Effector memory CD8-positive, alpha-beta T cell (primary cell): ENCODE results near the gene BHLHE23.

Experiments used
- ATAC-seq: fragments of 150-1000 bp; cut with Tn5 transposase; replicated peaks from 2 replicates; pipeline ENCODE4 v1.10.0; 2021; ENCODE audit warnings: mild to moderate bottlenecking, moderate library complexity
- DNase-seq, 3 experiments: peaks; one replicate each; pipeline ENCODE4 v3.0.0; 2021
- H3K27ac Mint-ChIP-seq, 2 donors: one replicate each; pipeline ENCODE4 v1.8.0; 2022; ENCODE audit warnings: mild to moderate bottlenecking in 2 of 2, mixed read lengths in 2 of 2, moderate library complexity in 2 of 2
- H3K27me3 Mint-ChIP-seq, 2 donors: one replicate each; pipeline ENCODE4 v1.8.0; 2022; ENCODE audit warnings: mixed read lengths in 2 of 2
- H3K36me3 Mint-ChIP-seq: one replicate; pipeline ENCODE4 v1.8.0; 2022; ENCODE audit warnings: mild to moderate bottlenecking, moderate library complexity, mixed read lengths; ENCODE audit not compliant: insufficient read depth
- H3K4me1 Mint-ChIP-seq, 2 donors: one replicate each; pipeline ENCODE4 v1.8.0; 2022; ENCODE audit warnings: low read depth in 2 of 2, mixed read lengths in 2 of 2
- H3K4me3 Mint-ChIP-seq, 2 donors: one replicate each; pipeline ENCODE4 v1.8.0; 2022; ENCODE audit warnings: mild to moderate bottlenecking in 2 of 2, mixed read lengths in 2 of 2, moderate library complexity in 2 of 2
- H3K9me3 Mint-ChIP-seq, 2 donors: one replicate each; pipeline ENCODE4 v1.8.0; 2022; ENCODE audit warnings: mixed read lengths in 2 of 2

BHLHE23 gene

DNA sequence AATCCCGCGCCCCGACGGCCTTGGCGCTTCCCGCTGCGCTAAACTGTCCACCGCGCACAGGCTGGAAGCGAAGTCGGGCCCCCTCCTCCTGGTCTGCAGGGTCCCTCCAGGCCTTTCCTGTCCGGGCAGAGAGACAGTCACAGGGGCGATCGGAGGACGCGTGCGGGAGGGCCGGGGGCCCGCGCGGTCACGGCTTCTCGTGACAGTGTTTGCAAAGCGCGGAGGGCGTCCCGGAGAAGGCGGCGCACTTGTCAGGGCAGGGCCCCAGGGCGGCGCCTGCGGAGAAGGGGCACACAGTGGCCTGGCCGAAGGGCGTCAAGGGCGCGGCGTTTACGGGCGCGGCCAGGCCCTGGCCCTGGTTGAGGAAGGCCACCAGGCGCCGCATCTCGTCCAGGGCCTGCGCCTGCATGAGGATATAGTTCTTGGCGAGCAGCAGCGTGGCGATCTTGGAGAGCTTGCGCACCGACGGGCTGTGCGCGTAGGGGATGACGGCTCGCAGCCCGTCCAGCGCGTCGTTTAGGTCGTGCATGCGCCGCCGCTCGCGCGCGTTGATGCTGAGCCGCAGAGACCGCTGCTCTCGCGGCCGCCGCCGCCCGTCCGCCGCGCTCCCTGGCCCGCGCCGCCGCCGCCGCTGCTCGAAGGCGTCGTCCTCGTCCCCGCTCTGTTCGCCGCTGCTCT, 763 bp downstream of the BHLHE23 start:
- Mint-ChIP-seq H3K9me3 (no peaks in the 10 kb centered on the region), H3K4me1 (peaks cover 22 to 25% of the 10 kb centered on the region in 2 donors), H3K27me3 (peaks cover 51 to 79% of the 10 kb centered on the region in 2 donors), H3K4me3 (peak overlapping the region; percentile 33), H3K27ac (peak overlapping the region in 1 of 2 donors; percentile 46), H3K36me3 (peaks cover 24% of the 10 kb centered on the region)
- no peak for ATAC-seq
- DNase-seq, result no peak

DNA sequence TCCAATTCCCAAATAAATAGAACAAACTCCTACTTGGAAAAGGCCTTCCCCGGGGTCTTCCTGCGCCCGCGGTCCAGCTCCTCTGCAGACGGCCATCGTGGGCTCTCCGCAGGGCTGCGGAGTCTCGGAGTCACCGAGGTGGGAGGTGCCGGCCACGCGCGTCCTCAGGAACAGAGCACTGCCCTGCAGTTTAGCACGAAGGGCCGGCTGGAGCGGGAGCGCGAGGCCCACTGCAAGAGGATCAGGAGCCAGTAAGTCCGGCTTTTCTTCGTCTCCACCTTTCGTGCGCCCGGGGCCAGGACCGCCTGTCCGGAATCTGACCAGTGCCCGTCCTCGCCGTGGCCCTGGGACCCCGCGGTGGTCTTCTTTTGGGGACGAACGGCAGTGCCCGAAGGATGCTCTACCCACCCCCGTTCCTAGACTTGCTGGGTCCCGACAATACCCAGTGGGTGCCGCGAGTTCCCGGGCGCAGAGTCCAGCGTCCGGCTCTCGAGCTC, 1.4 kb downstream of the BHLHE23 start:
- Mint-ChIP-seq H3K27me3 (peaks cover 57 to 79% of the 10 kb centered on the region in 2 donors), H3K27ac (peak overlapping the region in 1 of 2 donors; percentile 46), H3K36me3 (peaks cover 18% of the 10 kb centered on the region), H3K9me3 (no peaks in the 10 kb centered on the region), H3K4me3 (peak overlapping the region; percentile 33), H3K4me1 (peaks cover 21 to 24% of the 10 kb centered on the region in 2 donors)
- DNase-seq (no peak), ATAC-seq (no peak)

DNA sequence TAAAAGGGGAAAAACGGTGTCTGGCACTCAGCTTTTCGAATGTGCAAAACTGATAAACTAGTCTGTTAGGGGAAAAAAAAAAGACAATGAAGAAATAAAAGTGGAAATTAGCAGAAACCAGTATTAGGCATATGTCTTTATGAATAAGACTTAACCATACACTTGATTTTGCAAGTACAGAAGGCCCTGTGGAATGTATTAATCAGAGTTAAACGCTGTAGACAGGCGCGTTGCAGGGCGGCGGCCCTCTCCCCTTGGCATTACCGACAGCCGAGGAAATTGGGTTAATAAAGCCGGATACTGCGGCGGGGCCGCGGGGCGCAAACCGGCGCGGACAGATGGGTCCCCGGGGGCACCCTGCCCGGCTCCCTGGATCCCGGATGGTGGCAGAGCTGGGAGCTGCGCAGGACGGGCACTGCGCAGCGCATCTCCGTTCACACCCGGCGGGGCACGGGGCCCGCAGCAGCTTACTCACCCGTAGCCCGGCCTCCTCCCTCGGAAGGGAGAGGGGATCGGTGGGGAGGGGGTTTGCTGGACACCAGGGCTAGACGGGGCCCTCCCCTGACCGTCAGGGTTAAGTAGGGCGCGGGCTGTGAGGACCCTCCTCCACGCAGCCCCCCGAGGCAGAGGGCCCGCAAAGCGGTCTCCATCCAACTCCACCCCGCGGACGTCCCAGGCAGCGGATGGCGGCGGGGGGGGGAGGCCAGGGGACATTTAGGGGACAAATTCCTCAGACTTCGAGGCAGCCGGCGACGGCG, 2.0 kb downstream of the BHLHE23 start:
- H3K27ac Mint-ChIP-seq, result no peak overlapping the region
- DNase-seq, result no peak
- H3K27me3 Mint-ChIP-seq, result peaks cover 63 to 80% of the 10 kb centered on the region in 2 donors
- H3K36me3 Mint-ChIP-seq, result peaks cover 12% of the 10 kb centered on the region
- H3K9me3 Mint-ChIP-seq, result no peaks in the 10 kb centered on the region
- H3K4me1 Mint-ChIP-seq, result peaks cover 15 to 18% of the 10 kb centered on the region in 2 donors
- no peak for ATAC-seq
- no peak overlapping the region for H3K4me3 Mint-ChIP-seq

DNA sequence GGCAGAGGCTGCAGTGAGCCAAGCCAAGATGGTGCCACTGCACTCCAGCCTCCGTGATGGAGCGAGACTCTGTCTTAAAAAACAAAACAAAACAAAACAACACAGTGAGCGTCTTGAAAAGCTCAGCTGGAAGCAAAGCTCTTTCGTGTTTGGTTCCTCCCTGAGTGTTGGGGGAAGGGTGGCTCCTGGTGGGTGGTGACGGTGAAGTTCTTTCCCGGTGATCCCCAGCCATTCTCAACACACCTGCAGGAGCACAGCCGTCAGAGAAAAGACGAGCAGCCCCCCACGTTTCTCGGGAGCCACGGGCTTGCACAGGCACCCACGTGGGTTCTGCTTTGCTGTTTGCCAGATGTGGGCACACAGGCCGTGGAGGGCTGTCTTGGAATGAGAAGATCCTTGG, 3.2 kb downstream of the BHLHE23 start:
- Mint-ChIP-seq H3K27me3 (peaks cover 67 to 84% of the 10 kb centered on the region in 2 donors), H3K4me1 (peaks cover 10 to 11% of the 10 kb centered on the region in 2 donors), H3K36me3 (peaks cover 7% of the 10 kb centered on the region), H3K27ac (no peak overlapping the region), H3K4me3 (no peak overlapping the region), H3K9me3 (no peaks in the 10 kb centered on the region)
- DNase-seq (no peak), ATAC-seq (no peak)

DNA sequence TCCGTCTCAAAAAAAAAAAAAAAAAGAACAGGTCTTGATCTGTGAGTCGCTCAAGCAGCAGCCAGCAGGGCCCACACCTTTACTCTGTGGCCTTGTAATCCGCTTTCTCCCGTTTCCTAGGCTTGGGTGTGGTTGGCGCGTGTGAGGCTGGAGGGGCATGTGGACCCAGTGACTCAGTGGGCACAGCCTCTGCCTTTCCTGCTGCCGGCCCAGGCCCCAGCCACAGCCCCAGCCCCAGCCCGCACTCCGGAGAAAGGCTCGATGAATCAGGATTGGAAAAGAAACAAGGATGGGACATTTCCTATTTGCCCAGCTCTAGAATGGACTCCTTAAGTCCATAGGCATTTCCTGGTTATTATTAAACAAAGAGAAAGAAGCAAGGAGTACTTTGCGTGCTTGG, 4.3 kb downstream of the BHLHE23 start:
- no peak for ATAC-seq
- H3K27ac Mint-ChIP-seq, result no peak overlapping the region
- no peak overlapping the region for H3K4me3 Mint-ChIP-seq
- no peaks in the 10 kb centered on the region for H3K9me3 Mint-ChIP-seq
- no peak for DNase-seq
- peaks cover 67 to 84% of the 10 kb centered on the region in 2 donors for H3K27me3 Mint-ChIP-seq
- H3K4me1 Mint-ChIP-seq, result peaks cover 1 to 6% of the 10 kb centered on the region in 2 donors
- peaks cover 7% of the 10 kb centered on the region for H3K36me3 Mint-ChIP-seq

DNA sequence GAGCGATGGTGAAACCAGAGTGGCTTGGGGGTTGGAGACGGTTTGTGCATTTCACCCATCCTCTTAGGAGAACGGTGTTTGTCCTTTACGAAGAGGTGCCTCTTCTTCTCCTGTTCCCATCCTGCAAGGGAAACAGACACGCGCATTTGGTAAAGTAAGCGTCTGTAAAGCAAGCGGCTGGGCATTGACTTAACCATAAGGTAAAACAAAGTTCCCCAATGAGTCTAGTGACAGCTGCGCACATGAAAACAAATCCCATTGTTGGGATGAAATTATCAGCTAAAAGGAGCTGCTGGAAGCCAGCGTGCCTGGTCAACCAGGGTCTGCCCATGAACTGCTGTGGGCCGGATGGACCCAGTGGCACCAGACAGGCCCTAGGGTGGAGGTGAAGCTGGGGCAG, 5.8 kb downstream of the BHLHE23 start:
- DNase-seq, result no peak
- no peak for ATAC-seq
- Mint-ChIP-seq H3K4me3 (no peak overlapping the region), H3K4me1 (peaks cover 0 to 5% of the 10 kb centered on the region in 2 donors), H3K36me3 (peaks cover 11% of the 10 kb centered on the region), H3K9me3 (no peaks in the 10 kb centered on the region), H3K27ac (no peak overlapping the region), H3K27me3 (peaks cover 70 to 92% of the 10 kb centered on the region in 2 donors)

DNA sequence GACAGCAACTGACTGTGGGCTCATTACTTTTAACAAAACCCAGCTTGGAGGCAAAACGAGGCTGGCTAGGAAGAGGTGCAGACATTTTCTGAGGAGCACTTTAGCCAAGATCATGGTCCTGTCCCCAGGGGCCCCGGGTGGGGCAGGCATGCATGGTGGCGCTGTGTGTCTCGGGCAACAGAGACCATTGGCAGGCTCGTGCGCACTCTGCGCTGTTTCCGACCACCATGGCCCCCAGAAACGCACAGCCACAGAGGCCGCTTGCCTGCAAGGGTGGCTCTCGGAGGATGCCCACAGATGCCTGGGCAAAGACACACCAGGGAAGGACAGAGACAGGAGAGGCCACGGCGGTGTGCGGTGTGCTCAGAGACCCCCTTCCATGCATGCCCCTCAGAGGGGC, 6.7 kb downstream of the BHLHE23 start:
- DNase-seq, result no peak
- Mint-ChIP-seq H3K27ac (no peak overlapping the region), H3K4me1 (peaks cover 0 to 3% of the 10 kb centered on the region in 2 donors), H3K4me3 (no peak overlapping the region), H3K36me3 (peaks cover 4% of the 10 kb centered on the region), H3K27me3 (peaks cover 71 to 94% of the 10 kb centered on the region in 2 donors), H3K9me3 (no peaks in the 10 kb centered on the region)
- no peak for ATAC-seq

DNA sequence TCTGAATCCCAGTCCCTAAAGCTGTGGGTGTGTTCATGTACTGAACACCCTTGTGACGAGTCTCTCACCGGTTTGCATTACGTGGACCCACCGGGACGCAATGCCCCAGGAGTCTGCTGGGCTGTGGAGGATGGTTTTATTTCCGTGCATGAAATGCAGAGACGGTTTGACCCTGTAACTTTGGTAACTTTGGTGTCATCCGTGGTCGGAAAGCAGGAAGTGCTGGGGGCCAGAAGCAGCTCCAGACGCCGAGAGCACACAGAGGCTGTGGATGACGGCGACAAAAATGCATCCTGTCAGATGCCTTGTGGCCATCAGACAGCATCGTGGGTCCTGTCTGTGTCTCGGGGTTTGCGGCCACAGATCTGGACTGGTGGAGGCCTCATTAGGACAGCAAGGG, 7.2 kb downstream of the BHLHE23 start:
- Mint-ChIP-seq H3K27ac (no peak overlapping the region), H3K4me3 (no peak overlapping the region), H3K27me3 (peaks cover 74 to 96% of the 10 kb centered on the region in 2 donors), H3K4me1 (peaks cover 0 to 3% of the 10 kb centered on the region in 2 donors), H3K9me3 (no peaks in the 10 kb centered on the region), H3K36me3 (peaks cover 4% of the 10 kb centered on the region)
- ATAC-seq (peak; percentile 33), DNase-seq (no peak)

DNA sequence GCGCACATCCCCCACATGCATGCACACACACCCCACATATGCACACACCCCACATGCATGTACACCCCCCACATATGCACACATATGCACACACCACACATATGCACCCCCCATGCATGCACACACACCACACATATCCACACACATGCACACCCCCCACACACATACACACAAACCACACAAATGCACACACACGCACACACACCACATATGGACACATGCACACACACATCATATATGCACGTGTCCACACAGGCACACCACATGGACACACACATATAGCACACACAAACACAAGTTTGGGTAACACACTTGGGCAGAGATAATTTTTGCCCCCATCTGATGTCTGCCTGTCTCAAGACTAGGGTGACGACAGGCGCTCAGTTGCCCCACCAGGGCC, 8.3 kb downstream of the BHLHE23 start:
- Mint-ChIP-seq H3K4me3 (no peak overlapping the region), H3K27me3 (peaks cover 69 to 91% of the 10 kb centered on the region in 2 donors), H3K36me3 (peaks cover 4% of the 10 kb centered on the region), H3K9me3 (no peaks in the 10 kb centered on the region), H3K4me1 (peaks cover 0 to 3% of the 10 kb centered on the region in 2 donors), H3K27ac (no peak overlapping the region)
- DNase-seq (no peak), ATAC-seq (no peak)

DNA sequence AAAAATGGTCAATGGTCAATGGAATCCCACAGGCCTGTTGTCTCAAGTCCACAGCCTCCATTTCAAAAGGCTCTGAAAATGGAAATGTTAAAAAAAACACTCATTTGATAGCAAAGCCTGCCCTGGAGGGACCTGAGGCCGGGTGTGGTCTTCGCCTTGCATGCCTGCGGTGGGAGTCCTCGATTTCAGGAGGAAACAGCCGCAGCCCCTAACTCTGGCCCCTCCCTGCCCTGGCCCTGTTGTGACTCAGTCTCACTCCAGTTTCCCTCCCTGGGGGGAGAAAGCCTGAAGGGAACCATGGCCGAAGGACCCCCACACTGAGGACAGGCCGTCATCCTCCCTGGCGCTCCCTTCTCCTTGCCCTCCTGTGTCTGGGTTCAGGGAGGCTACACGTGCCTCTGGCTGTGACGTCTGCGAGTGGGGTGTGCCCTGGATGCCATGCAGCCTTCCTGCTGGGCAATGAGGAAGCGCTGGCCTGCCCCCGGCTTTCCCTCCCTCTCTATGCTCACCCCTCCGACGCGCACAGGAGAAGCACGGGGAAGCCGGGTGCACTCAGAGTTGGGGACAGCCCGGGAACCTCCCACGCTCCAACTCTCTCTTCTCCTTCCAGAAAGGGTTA, 9.2 kb downstream of the BHLHE23 start:
- ATAC-seq, result no peak
- Mint-ChIP-seq H3K36me3 (peaks cover 4% of the 10 kb centered on the region), H3K27ac (no peak overlapping the region), H3K4me3 (no peak overlapping the region), H3K27me3 (peaks cover 66 to 87% of the 10 kb centered on the region in 2 donors), H3K9me3 (no peaks in the 10 kb centered on the region), H3K4me1 (peaks cover 0 to 3% of the 10 kb centered on the region in 2 donors)
- DNase-seq, result no peak

DNA sequence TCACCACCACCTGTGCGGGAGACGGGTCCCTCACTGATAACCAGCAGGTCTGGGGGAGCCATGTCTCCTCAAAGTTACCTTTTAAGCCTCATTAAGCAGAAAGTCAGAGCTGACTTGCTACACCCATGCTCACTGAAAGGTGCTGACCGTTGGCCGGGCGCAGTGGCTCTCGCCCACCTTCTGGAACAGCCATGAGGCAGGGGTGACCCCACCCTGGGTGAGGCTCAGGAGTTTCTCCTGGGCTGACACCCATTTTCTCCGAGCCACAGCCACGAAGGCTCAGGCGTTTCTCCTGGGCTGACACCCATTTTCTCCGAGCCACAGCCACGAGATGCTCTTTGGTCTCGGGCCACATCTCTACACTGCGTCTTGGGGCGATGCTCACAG, 10.2 kb downstream of the BHLHE23 start:
- H3K36me3 Mint-ChIP-seq, result peaks cover 4% of the 10 kb centered on the region
- H3K27ac Mint-ChIP-seq, result no peak overlapping the region
- H3K9me3 Mint-ChIP-seq, result no peaks in the 10 kb centered on the region
- peaks cover 0 to 3% of the 10 kb centered on the region in 2 donors for H3K4me1 Mint-ChIP-seq
- ATAC-seq, result no peak
- DNase-seq, result no peak
- H3K27me3 Mint-ChIP-seq, result peaks cover 66 to 87% of the 10 kb centered on the region in 2 donors
- H3K4me3 Mint-ChIP-seq, result no peak overlapping the region

DNA sequence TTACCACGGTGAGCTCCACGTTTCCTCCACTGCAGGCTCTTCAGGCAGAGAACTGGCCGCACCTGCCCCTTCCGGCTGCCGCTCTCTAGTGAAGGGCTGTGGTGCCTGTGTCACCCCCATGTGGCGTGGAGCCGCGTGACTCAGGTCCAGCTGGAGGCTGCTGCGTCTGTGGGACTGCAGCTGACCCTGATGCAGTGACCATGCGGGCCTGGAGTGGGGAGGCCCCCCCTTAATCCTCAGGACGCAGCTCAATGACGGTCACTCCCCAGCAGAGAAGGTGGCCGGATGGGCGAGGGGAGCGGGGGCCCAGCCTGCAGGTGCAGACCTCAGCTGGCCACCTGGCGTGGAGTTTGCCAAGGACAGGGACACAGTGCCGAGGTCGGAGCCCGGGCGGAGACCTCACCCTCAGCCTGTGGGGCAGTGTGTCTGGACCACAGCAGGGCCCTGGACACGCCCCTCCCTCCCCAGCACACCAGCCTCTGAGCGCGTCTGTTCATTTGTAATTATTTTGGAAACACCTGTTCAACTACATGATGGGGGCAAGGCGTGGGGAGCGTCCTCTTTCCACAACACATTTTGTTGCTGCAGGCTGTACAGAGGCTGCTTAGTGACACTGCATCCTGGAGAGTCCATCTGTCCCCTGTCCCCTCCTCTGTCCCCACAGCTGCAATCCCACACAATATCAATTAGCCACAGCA, 10.7 kb downstream of the BHLHE23 start:
- ATAC-seq, result no peak
- H3K27ac Mint-ChIP-seq, result no peak overlapping the region

DNA sequence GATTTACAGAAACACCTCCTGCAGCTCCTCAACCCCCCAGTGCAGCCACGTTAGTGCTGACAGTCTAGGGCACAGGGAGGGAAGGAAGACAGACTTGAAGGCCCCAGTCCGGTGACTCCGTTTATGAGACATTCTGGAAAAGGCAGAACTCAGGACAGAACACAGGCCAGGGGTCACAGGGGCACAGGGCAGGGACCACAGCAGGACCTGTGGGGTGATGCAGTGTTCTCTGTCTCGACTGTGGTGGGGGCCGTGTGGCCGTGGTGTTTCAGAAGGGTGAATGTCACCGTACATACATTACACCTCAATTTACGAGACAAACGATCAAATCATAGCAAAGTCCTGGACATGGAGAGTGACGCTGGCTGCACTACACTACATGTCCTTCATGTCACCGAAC, 11.3 kb downstream of the BHLHE23 start:
- ATAC-seq, result no peak
- Mint-ChIP-seq H3K9me3 (no peaks in the 10 kb centered on the region), H3K4me3 (no peak overlapping the region), H3K27ac (no peak overlapping the region), H3K27me3 (peaks cover 63 to 87% of the 10 kb centered on the region in 2 donors), H3K36me3 (peaks cover 4% of the 10 kb centered on the region), H3K4me1 (peaks cover 0 to 3% of the 10 kb centered on the region in 2 donors)
- no peak for DNase-seq

More for the DNA sequence above, 10.7 kb downstream of the BHLHE23 start:
- Mint-ChIP-seq H3K27me3 (peaks cover 66 to 87% of the 10 kb centered on the region in 2 donors), H3K9me3 (no peaks in the 10 kb centered on the region), H3K4me1 (peaks cover 0 to 3% of the 10 kb centered on the region in 2 donors), H3K4me3 (no peak overlapping the region), H3K36me3 (peaks cover 4% of the 10 kb centered on the region)
- DNase-seq, result no peak
